Mesothelial cell of epicardium (in vitro differentiated cells): ENCODE results near the gene ANP32D. TPM values are rescaled to one million over a fixed set of nuclear protein-coding genes. Genes with fewer than 3 reads are reported as not detected.
"Not testable (repeated sequence)": the region's sequence is repeated elsewhere in the genome, so short reads cannot be mapped to it uniquely, and the experiment has no call there.

Experiments used
- DNase-seq, 2 experiments: peaks; one replicate each; pipeline ENCODE4 v3.0.0; 2021; ENCODE audit warnings: low spot score in 2 of 2; ENCODE audit not compliant: unreplicated experiment in 2 of 2
- H3K27ac Mint-ChIP-seq: 2 replicates; pipeline ENCODE4 v1.8.0; 2021; ENCODE audit warnings: mixed read lengths
- H3K27me3 Mint-ChIP-seq: 2 replicates; pipeline ENCODE4 v1.8.0; 2021; ENCODE audit warnings: low read depth, mixed read lengths
- H3K36me3 Mint-ChIP-seq: 2 replicates; pipeline ENCODE4 v1.8.0; 2021; ENCODE audit warnings: mixed read lengths
- H3K4me1 Mint-ChIP-seq: 2 replicates; pipeline ENCODE4 v1.8.0; 2021; ENCODE audit warnings: mixed read lengths
- H3K4me3 Mint-ChIP-seq: 2 replicates; pipeline ENCODE4 v1.8.0; 2021; ENCODE audit warnings: mild to moderate bottlenecking, moderate library complexity, mixed read lengths
- H3K9me3 Mint-ChIP-seq: 2 replicates; pipeline ENCODE4 v1.8.0; 2021; ENCODE audit warnings: mixed read lengths
- total RNA-seq: library from RNA; stranded (reverse); gene quantifications from 3 replicates; pipeline ENCODE4 v1.2.1, GENCODE V29; 2021
- TF ChIP-seq, protein P1 (sequence below): fragments of 200-600 bp; sonication (generic); IDR thresholded peaks from one replicate; pipeline ENCODE4 v1.5.0; 2021; ENCODE audit warnings: antibody characterized with exemption; ENCODE audit not compliant: unreplicated experiment

ANP32D gene
- 0.22 TPM in 1 of 3 replicates, not detected in the others for total RNA-seq

GRCh38 chr12:48472259-48472658 lies at the start of gene ANP32D:
ANP32D (plus strand) TSS chr12:48472559; CDS start chr12:48472665, 106 bp downstream.
- no peaks in the 10 kb centered on the region for H3K4me1 Mint-ChIP-seq
- TF ChIP-seq, protein P1, sequence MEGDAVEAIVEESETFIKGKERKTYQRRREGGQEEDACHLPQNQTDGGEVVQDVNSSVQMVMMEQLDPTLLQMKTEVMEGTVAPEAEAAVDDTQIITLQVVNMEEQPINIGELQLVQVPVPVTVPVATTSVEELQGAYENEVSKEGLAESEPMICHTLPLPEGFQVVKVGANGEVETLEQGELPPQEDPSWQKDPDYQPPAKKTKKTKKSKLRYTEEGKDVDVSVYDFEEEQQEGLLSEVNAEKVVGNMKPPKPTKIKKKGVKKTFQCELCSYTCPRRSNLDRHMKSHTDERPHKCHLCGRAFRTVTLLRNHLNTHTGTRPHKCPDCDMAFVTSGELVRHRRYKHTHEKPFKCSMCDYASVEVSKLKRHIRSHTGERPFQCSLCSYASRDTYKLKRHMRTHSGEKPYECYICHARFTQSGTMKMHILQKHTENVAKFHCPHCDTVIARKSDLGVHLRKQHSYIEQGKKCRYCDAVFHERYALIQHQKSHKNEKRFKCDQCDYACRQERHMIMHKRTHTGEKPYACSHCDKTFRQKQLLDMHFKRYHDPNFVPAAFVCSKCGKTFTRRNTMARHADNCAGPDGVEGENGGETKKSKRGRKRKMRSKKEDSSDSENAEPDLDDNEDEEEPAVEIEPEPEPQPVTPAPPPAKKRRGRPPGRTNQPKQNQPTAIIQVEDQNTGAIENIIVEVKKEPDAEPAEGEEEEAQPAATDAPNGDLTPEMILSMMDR: no peak
- no peak for DNase-seq
- H3K36me3 Mint-ChIP-seq: peaks cover 2% of the 10 kb centered on the region
- no peak within 1 kb of the TSS for H3K27ac Mint-ChIP-seq
- peaks cover 66% of the 10 kb centered on the region for H3K9me3 Mint-ChIP-seq
- H3K27me3 Mint-ChIP-seq: no peaks in the 10 kb centered on the region
- H3K4me3 Mint-ChIP-seq: no peak within 1 kb of the TSS

- Mint-ChIP-seq H3K27ac (peak overlapping the region; percentile 17), H3K36me3 (no peaks in the 10 kb centered on the region), H3K27me3 (no peaks in the 10 kb centered on the region), H3K4me1 (peaks cover 14% of the 10 kb centered on the region), H3K9me3 (peaks cover 45% of the 10 kb centered on the region), H3K4me3 (no peak overlapping the region)
- DNase-seq: no peak
- TF ChIP-seq, protein P1: no peak
Observed at GRCh38 chr12:48423171-48423570, 49.2 kb upstream of the ANP32D start.

- Mint-ChIP-seq H3K27me3 (no peaks in the 10 kb centered on the region), H3K9me3 (peaks cover 49% of the 10 kb centered on the region), H3K27ac (no peak overlapping the region), H3K4me3 (no peak overlapping the region), H3K4me1 (peaks cover 10% of the 10 kb centered on the region), H3K36me3 (no peaks in the 10 kb centered on the region)
- DNase-seq: no peak
- TF ChIP-seq, protein P1: no peak
Observed at GRCh38 chr12:48424644-48425043, 47.7 kb upstream of the ANP32D start.

DNA sequence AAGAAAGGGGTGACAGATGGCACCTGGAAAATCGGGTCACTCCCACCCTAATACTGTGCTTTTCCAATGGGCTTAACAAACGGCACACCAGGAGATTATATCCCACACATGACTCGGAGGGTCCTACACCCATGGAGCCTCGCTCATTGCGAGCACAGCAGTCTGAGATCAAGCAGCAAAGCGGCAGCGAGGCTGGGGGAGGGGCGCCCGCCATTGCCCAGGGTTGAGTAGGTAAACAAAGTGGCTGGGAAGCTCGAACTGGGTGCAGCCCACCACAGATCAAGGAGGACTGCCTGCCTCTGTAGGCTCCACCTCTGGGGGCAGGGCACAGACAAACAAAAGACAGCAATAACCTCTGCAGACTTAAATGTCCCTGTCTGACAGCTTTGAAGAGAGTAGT lies 38.3 kb upstream of the ANP32D start:
- H3K4me3 Mint-ChIP-seq, DNase-seq, H3K27me3 Mint-ChIP-seq, H3K4me1 Mint-ChIP-seq, H3K27ac Mint-ChIP-seq, H3K36me3 Mint-ChIP-seq: not testable (repeated sequence)
- H3K9me3 Mint-ChIP-seq: peaks cover 53% of the 10 kb centered on the region

- Mint-ChIP-seq H3K9me3 (peaks cover 35% of the 10 kb centered on the region), H3K27me3 (no peaks in the 10 kb centered on the region), H3K4me1 (no peaks in the 10 kb centered on the region), H3K36me3 (no peaks in the 10 kb centered on the region), H3K4me3 (no peak overlapping the region), H3K27ac (no peak overlapping the region)
- TF ChIP-seq, protein P1: no peak
- DNase-seq: no peak
Observed at GRCh38 chr12:48441069-48441468, 31.3 kb upstream of the ANP32D start.

DNA sequence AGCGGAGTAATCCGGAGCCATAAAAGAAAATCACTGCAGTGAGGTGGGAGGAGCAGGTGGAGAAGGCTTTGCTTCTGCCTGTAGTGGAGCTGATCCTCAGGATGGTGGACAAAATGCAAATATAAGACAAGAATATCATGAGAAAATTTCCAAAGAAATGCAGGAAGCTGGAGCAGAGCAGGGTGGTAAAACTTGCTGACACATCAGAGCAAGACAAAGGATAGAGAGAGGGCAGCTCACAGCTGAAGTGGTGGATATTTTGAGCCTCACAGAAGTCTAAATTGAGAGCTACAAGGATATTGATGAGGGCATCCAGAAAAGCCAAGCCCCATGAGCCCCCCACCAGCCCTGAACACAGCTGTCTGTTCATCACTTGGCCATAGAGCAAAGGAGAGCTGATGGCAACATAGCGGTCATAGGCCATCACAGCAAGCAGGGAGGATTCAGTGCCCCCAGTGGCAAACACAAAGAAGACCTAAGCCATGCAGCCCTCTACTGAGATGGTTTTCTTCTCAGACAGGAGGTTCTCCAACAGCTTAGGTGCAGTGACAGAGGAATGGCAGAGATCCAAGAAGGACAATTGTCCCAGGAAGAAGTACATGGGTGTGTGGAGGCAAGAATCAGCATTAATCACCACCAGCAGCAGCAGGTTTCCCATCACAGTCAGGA lies 30.0 kb upstream of the ANP32D start:
- H3K9me3 Mint-ChIP-seq: peaks cover 30% of the 10 kb centered on the region
- no peak for DNase-seq
- H3K27me3 Mint-ChIP-seq: no peaks in the 10 kb centered on the region
- H3K27ac Mint-ChIP-seq: no peak overlapping the region
- H3K4me1 Mint-ChIP-seq: no peaks in the 10 kb centered on the region
- H3K4me3 Mint-ChIP-seq: no peak overlapping the region
- H3K36me3 Mint-ChIP-seq: no peaks in the 10 kb centered on the region
- TF ChIP-seq, protein P1: no peak
